WI38 (cell line): ENCODE measurements around the gene RPP25.
A peak's percentile ranks its signal among the peaks of the same experiment; 100 is the strongest.

Source experiments
- H3K4me3 ChIP-seq: 2 replicates; pipeline ENCODE4 v1.5.1; 2011; ENCODE audit warnings: low read depth, mild to moderate bottlenecking, control low read depth, low read length
- TF ChIP-seq, protein P1 (sequence below): IDR thresholded peaks from 2 replicates; pipeline ENCODE4 v1.5.1; 2012; ENCODE audit warnings: low read depth, mild to moderate bottlenecking, control low read depth, low read length

Gene RPP25

GRCh38 chr15:74906067-74906449 lies 50.5 kb downstream of the RPP25 start:
- peak overlapping the region; percentile 87 for H3K4me3 ChIP-seq
- TF ChIP-seq, protein P1, sequence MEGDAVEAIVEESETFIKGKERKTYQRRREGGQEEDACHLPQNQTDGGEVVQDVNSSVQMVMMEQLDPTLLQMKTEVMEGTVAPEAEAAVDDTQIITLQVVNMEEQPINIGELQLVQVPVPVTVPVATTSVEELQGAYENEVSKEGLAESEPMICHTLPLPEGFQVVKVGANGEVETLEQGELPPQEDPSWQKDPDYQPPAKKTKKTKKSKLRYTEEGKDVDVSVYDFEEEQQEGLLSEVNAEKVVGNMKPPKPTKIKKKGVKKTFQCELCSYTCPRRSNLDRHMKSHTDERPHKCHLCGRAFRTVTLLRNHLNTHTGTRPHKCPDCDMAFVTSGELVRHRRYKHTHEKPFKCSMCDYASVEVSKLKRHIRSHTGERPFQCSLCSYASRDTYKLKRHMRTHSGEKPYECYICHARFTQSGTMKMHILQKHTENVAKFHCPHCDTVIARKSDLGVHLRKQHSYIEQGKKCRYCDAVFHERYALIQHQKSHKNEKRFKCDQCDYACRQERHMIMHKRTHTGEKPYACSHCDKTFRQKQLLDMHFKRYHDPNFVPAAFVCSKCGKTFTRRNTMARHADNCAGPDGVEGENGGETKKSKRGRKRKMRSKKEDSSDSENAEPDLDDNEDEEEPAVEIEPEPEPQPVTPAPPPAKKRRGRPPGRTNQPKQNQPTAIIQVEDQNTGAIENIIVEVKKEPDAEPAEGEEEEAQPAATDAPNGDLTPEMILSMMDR, result no peak
